Adrenal gland (tissue), 12 donors: ENCODE data around the gene VARS2. TPM values are rescaled to one million over a fixed set of nuclear protein-coding genes. Genes with fewer than 3 reads are reported as not detected.

Source experiments
- microRNA-seq, 3 donors: library from miRNA; unstranded; fragments of <30 nt; microRNA quantifications; one replicate each; pipeline ENCODE4, GENCODE V29; 2017 to 2020
- polyA plus RNA-seq, 3 donors: library from polyadenylated mRNA; stranded (reverse); fragments of 200-250 nt in 2 of 3; fragments of 350-450 nt in 1 of 3; fragmentation: Illumina TruSeq in 1 of 3; extraction: RNeasy Lipid Tissue Mini Kit (QIAGEN cat#74804) in 1 of 3; gene quantifications; one replicate each; pipeline ENCODE4 v1.2.3, GENCODE V29; 2013 to 2014
- small RNA-seq, 2 donors: library from RNA; depleted of rRNA; stranded (forward); fragments of <200 nt; gene quantifications; one replicate each; pipeline ENCODE3, GENCODE V24; 2016
- total RNA-seq, 9 donors: library from RNA; depleted of rRNA in 4 of 9; stranded (reverse); fragments of >200 nt in 4 of 9; fragments of 120-200 nt in 1 of 9; fragmentation: NEBNext Ultra II Directional in 1 of 9; extraction: Animal tissue kit (Norgen Biotek cat#: 25700) in 1 of 9; gene quantifications; one replicate each; pipeline versions ENCODE4 v1.1.0 to v1.2.4, GENCODE V29; 2013 to 2023
- donor health status: healthy with polysubstance abuse.
- donor health status: Bipolar disorder and iron deficiency.
- donor health status: DM: yes; HTN: yes; CAD: no.
- donor health status: DM: no; HTN: no; CAD: no.
- donor health status: DM: no; HTN: no; CAD: no.
- donor health status: DM: yes; HTN: yes; CAD: no.

The VARS2 gene
- total and polyA plus RNA-seq, 12 donors: 17.1 to 89.6 (median 31.7) TPM

Small RNA genes within 50 kb of the gene (microRNA-seq; reads per million reads assigned to microRNA genes)
- gene MIR4640: 0.89 to 2.6 (median 1.5) reads per million in 3 donors

Small RNA genes within 50 kb of the gene (small RNA-seq; reads per million reads assigned to genes)
- gene RF00019: 0 reads per million in 2 donors

Other genes starting within 250 kb of the VARS2 start
- gene DHX16, start 241.2 kb upstream of the VARS2 start, total RNA-seq: 10 to 100 TPM; 16.4 to 39.7 (median 28.0) TPM
- 10 to 100 TPM; 37.7 to 75.9 (median 39.0) TPM for gene DHX16, start 241.2 kb upstream of the VARS2 start, polyA plus RNA-seq
- 10 to 100 TPM in 8 of 9 donors, 1 to 10 TPM in 1; 6.4 to 58.9 (median 37.3) TPM for gene PPP1R18, start 227.6 kb upstream of the VARS2 start, total RNA-seq
- 100 to 1,000 TPM in 2 of 3 donors, 10 to 100 TPM in 1; 33.1 to 120 (median 115) TPM for gene PPP1R18, start 227.6 kb upstream of the VARS2 start, polyA plus RNA-seq
- gene NRM, start 223.3 kb upstream of the VARS2 start, total RNA-seq: 10 to 100 TPM in 4 of 9 donors, 1 to 10 TPM in 5; 1.8 to 22.6 (median 10.0) TPM
- 10 to 100 TPM; 11.4 to 39.3 (median 24.9) TPM for gene NRM, start 223.3 kb upstream of the VARS2 start, polyA plus RNA-seq
- gene MDC1, start 197.0 kb upstream of the VARS2 start, total RNA-seq: 10 to 100 TPM in 5 of 9 donors, 1 to 10 TPM in 4; 2.8 to 27.6 (median 12.0) TPM
- gene MDC1, start 197.0 kb upstream of the VARS2 start, polyA plus RNA-seq: 10 to 100 TPM; 16.8 to 26.9 (median 21.0) TPM
- gene TUBB, start 193.9 kb upstream of the VARS2 start, total RNA-seq: 100 to 1,000 TPM in 8 of 9 donors, 10 to 100 TPM in 1; 90.3 to 439 (median 219) TPM
- 100 to 1,000 TPM; 107 to 473 (median 177) TPM for gene TUBB, start 193.9 kb upstream of the VARS2 start, polyA plus RNA-seq
- gene FLOT1, start 171.6 kb upstream of the VARS2 start, total RNA-seq: 100 to 1,000 TPM; 162 to 449 (median 338) TPM
- 100 to 1,000 TPM; 390 to 599 (median 411) TPM for gene FLOT1, start 171.6 kb upstream of the VARS2 start, polyA plus RNA-seq
- gene IER3, start 169.7 kb upstream of the VARS2 start, total RNA-seq: 10 to 100 TPM in 7 of 9 donors, 1 to 10 TPM in 2; 1.6 to 66.2 (median 38.2) TPM
- 100 to 1,000 TPM in 1 of 3 donors, 10 to 100 TPM in 2; 10.3 to 136 (median 49.1) TPM for gene IER3, start 169.7 kb upstream of the VARS2 start, polyA plus RNA-seq
- gene DDR1, start 29.7 kb upstream of the VARS2 start, total RNA-seq: 100 to 1,000 TPM in 4 of 9 donors, 10 to 100 TPM in 5; 33.5 to 239 (median 81.2) TPM
- 10 to 100 TPM; 18.0 to 53.3 (median 50.5) TPM for gene DDR1, start 29.7 kb upstream of the VARS2 start, polyA plus RNA-seq
- gene GTF2H4, start 6.0 kb upstream of the VARS2 start, total RNA-seq: 10 to 100 TPM in 7 of 9 donors, 1 to 10 TPM in 2; 3.7 to 48.6 (median 17.4) TPM
- gene GTF2H4, start 6.0 kb upstream of the VARS2 start, polyA plus RNA-seq: 10 to 100 TPM; 30.8 to 71.9 (median 57.8) TPM
- 1 to 10 TPM in 1 of 9 donors, under 1 TPM in 2, not detected in 6; 0.38 to 1.5 (median 0.39) TPM for gene SFTA2, start 17.9 kb downstream of the VARS2 start, total RNA-seq
- under 1 TPM in 2 of 3 donors, not detected in 1; 0.20 to 0.24 TPM for gene SFTA2, start 17.9 kb downstream of the VARS2 start, polyA plus RNA-seq
- not detected for gene MUCL3, start 26.7 kb downstream of the VARS2 start, total RNA-seq
- gene MUCL3, start 26.7 kb downstream of the VARS2 start, polyA plus RNA-seq: under 1 TPM in 2 of 3 donors, not detected in 1; under 0.01 to 0.02 TPM
- gene MUC21, start 69.5 kb downstream of the VARS2 start, total RNA-seq: not detected
- under 1 TPM in 2 of 3 donors, not detected in 1; 0.16 to 0.34 TPM for gene MUC21, start 69.5 kb downstream of the VARS2 start, polyA plus RNA-seq
- not detected for gene MUC22, start 96.2 kb downstream of the VARS2 start, total RNA-seq
- not detected for gene MUC22, start 96.2 kb downstream of the VARS2 start, polyA plus RNA-seq
- gene C6orf15, start 198.3 kb downstream of the VARS2 start, total RNA-seq: not detected
- gene C6orf15, start 198.3 kb downstream of the VARS2 start, polyA plus RNA-seq: not detected
- 1 to 10 TPM in 3 of 9 donors, under 1 TPM in 6; 0.06 to 2.3 (median 0.52) TPM for gene PSORS1C1, start 200.6 kb downstream of the VARS2 start, total RNA-seq
- 1 to 10 TPM in 2 of 3 donors, under 1 TPM in 1; 0.60 to 5.1 (median 1.9) TPM for gene PSORS1C1, start 200.6 kb downstream of the VARS2 start, polyA plus RNA-seq
- not detected for gene CDSN, start 206.2 kb downstream of the VARS2 start, total RNA-seq
- under 1 TPM in 2 of 3 donors, not detected in 1; 0.03 to 0.08 TPM for gene CDSN, start 206.2 kb downstream of the VARS2 start, polyA plus RNA-seq
- gene PSORS1C2, start 224.8 kb downstream of the VARS2 start, total RNA-seq: not detected
- not detected for gene PSORS1C2, start 224.8 kb downstream of the VARS2 start, polyA plus RNA-seq
- gene CCHCR1, start 243.6 kb downstream of the VARS2 start, total RNA-seq: 10 to 100 TPM in 7 of 9 donors, 1 to 10 TPM in 2; 6.4 to 23.7 (median 13.6) TPM
- gene CCHCR1, start 243.6 kb downstream of the VARS2 start, polyA plus RNA-seq: 10 to 100 TPM in 2 of 3 donors, 1 to 10 TPM in 1; 4.5 to 27.4 (median 16.0) TPM
- 1 to 10 TPM; 1.8 to 8.4 (median 2.1) TPM for gene TCF19, start 244.4 kb downstream of the VARS2 start, total RNA-seq
- gene TCF19, start 244.4 kb downstream of the VARS2 start, polyA plus RNA-seq: 1 to 10 TPM; 2.0 to 3.3 (median 2.1) TPM